OCI-LY1 (cell line): ENCODE results near the gene C10orf95.

Source experiments
- EZH2 ChIP-seq: fragments of 200-600 bp; sonication (generic), shearing (Covaris generic); IDR thresholded peaks from 2 replicates; pipeline ENCODE4 v1.8.0; 2017; ENCODE audit warnings: borderline replicate concordance, mixed run types, mild to moderate bottlenecking, antibody characterized with exemption, low read length, moderate library complexity, mixed read lengths
- TF ChIP-seq, protein P1 (sequence below): fragments of 200-600 bp; sonication (generic), shearing (Covaris generic); IDR thresholded peaks from 2 replicates; pipeline ENCODE4 v1.5.1; 2017; ENCODE audit warnings: mild to moderate bottlenecking, antibody characterized with exemption, low read length, moderate library complexity, mixed read lengths

GRCh38 chr10:102491136-102491535, 39.8 kb upstream of the C10orf95 start:
- TF ChIP-seq, protein P1, sequence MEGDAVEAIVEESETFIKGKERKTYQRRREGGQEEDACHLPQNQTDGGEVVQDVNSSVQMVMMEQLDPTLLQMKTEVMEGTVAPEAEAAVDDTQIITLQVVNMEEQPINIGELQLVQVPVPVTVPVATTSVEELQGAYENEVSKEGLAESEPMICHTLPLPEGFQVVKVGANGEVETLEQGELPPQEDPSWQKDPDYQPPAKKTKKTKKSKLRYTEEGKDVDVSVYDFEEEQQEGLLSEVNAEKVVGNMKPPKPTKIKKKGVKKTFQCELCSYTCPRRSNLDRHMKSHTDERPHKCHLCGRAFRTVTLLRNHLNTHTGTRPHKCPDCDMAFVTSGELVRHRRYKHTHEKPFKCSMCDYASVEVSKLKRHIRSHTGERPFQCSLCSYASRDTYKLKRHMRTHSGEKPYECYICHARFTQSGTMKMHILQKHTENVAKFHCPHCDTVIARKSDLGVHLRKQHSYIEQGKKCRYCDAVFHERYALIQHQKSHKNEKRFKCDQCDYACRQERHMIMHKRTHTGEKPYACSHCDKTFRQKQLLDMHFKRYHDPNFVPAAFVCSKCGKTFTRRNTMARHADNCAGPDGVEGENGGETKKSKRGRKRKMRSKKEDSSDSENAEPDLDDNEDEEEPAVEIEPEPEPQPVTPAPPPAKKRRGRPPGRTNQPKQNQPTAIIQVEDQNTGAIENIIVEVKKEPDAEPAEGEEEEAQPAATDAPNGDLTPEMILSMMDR: no peak
- no peak for TF ChIP-seq EZH2
